Immature natural killer cell (primary cell): Measurements from ENCODE around the gene IGFBP4. TPM values are rescaled to one million over a fixed set of nuclear protein-coding genes. Genes with fewer than 3 reads are reported as not detected.

Experiments
- DNase-seq, 3 donors: peaks; one replicate each; pipeline ENCODE4 v3.0.0; 2022; ENCODE audit warnings: mixed read lengths in 1 of 3
- H3K27ac Mint-ChIP-seq, 6 donors: one replicate each; pipeline ENCODE4 v1.8.0; 2020; ENCODE audit warnings: mixed read lengths in 6 of 6, mild to moderate bottlenecking in 5 of 6, inconsistent platforms in 4 of 6, moderate library complexity in 3 of 6
- H3K27me3 Mint-ChIP-seq, 3 donors: one replicate each; pipeline ENCODE4 v1.8.0; 2020 to 2021; ENCODE audit warnings: low read depth in 3 of 3, mild to moderate bottlenecking in 3 of 3, mixed read lengths in 3 of 3, moderate library complexity in 3 of 3, inconsistent platforms in 1 of 3
- H3K36me3 Mint-ChIP-seq, 3 donors: one replicate each; pipeline ENCODE4 v1.8.0; 2020; ENCODE audit warnings: mixed read lengths in 3 of 3, inconsistent platforms in 2 of 3, mild to moderate bottlenecking in 2 of 3
- H3K4me1 Mint-ChIP-seq, 2 donors: one replicate each; pipeline ENCODE4 v1.8.0; 2020; ENCODE audit warnings: inconsistent platforms in 2 of 2, mild to moderate bottlenecking in 2 of 2, mixed read lengths in 2 of 2, moderate library complexity in 1 of 2
- H3K4me3 Mint-ChIP-seq, 5 donors: one replicate each; pipeline ENCODE4 v1.8.0; 2020; ENCODE audit warnings: mild to moderate bottlenecking in 5 of 5, mixed read lengths in 5 of 5, inconsistent platforms in 3 of 5, moderate library complexity in 3 of 5
- H3K9me3 Mint-ChIP-seq, 6 donors: one replicate each; pipeline ENCODE4 v1.8.0; 2020; ENCODE audit warnings: mild to moderate bottlenecking in 6 of 6, mixed read lengths in 6 of 6, inconsistent platforms in 4 of 6, moderate library complexity in 3 of 6
- polyA plus RNA-seq, 3 donors: library from polyadenylated mRNA; unstranded; fragments of 300-500 nt; fragmentation: Illumina TruSeq; gene quantifications; one replicate each; pipeline ENCODE4 v1.2.3, GENCODE V29; 2021

IGFBP4 gene
- polyA plus RNA-seq, 3 donors from 2014 or later: 22.3 to 41.7 (median 36.2) TPM

DNA sequence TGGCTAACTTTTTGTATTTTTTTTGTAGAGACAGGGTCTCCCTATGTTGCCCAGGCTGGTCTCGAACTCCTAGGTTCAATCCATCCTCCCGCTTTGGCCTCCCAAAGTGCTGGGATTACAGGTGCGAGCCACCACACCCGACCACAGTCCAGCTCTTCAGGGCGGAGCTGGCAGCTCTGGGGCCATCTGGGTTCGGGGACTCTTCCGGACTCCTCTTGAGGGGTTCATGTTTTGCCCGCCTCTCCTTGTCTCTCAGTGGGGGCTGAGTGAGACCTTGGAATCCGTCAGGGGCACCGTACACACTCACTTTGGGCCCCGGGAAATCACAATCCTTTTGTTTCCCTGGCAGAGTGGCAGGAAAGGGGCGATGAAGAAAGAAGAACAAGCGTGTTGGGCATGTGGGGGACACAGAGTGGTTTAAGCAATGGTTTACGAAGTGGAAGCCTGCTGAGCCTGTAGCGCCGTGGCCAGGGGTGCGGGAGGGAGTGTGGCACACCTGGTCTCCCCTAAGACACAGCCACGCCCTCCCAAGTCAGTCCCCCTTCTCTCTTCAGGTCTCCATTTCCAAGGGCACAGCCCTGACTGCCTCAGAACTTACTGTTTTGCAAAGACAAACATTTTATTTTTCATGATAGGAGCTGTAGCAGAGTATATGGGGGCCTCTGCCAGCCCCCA is 32.1 kb downstream of the IGFBP4 start:
- Mint-ChIP-seq H3K4me1 (peaks cover 24% of the 10 kb centered on the region in 2 donors), H3K4me3 (no peak overlapping the region), H3K9me3 (no peaks in the 10 kb centered on the region), H3K27ac (peak overlapping the region in 1 of 6 donors; percentile 73), H3K27me3 (peaks cover 3 to 12% (median 6%) of the 10 kb centered on the region in 3 donors), H3K36me3 (no peaks in the 10 kb centered on the region)
- DNase-seq: no peak

DNA sequence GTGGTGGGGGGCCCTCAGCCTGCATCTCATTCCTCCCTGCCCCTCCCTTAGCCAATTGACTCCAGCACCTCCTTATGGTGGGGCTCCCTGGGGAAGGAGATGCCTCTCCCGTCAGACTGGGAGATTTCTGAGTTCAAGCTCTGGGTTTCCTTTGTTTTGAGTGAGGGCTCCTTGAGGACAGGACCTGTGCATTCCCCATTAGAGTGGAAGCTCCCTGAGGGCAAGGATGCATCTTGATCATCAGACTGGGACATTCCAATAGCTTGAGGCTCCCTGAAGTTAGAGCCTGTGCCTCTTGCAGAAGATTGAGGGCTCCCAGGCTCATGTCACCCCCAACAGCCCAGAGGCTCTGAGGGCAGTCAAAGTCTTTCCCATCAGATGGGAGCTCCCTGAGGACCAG is 34.5 kb downstream of the IGFBP4 start:
- Mint-ChIP-seq H3K36me3 (no peaks in the 10 kb centered on the region), H3K4me3 (no peak overlapping the region), H3K27ac (peak overlapping the region in 1 of 6 donors; percentile 20), H3K4me1 (peaks cover 48% of the 10 kb centered on the region in 2 donors), H3K27me3 (peaks cover 6 to 16% (median 10%) of the 10 kb centered on the region in 3 donors), H3K9me3 (no peaks in the 10 kb centered on the region)
- no peak for DNase-seq

DNA sequence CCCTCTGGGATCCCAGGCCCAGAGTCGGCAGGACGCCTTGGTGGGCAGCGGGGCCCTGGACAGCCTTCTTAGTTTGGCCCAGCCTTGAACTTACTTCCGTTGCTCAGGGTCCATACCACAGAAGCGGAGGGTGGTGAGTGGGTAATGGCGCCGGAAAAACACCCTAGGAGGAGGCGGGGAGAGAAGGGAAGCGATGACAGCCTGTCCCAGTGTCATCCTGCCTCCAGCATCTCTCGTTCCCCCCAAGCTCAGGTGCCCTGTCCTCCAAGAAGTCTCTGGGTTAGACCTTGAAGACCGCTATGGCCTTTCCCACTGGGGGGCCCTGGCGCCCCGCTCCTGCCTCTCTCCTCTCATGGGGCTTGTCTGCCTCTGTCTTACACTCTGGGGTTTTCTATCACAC is 35.2 kb downstream of the IGFBP4 start:
- Mint-ChIP-seq H3K9me3 (no peaks in the 10 kb centered on the region), H3K27ac (peak overlapping the region in 4 of 6 donors; percentile 35 to 92 (median 76)), H3K4me3 (peak overlapping the region in 1 of 5 donors; percentile 22), H3K4me1 (peaks cover 50 to 52% of the 10 kb centered on the region in 2 donors), H3K27me3 (peaks cover 6 to 16% (median 10%) of the 10 kb centered on the region in 3 donors), H3K36me3 (no peaks in the 10 kb centered on the region)
- DNase-seq: no peak

GRCh38 chr17:40479754-40480480 is 36.7 kb downstream of the IGFBP4 start:
- peak overlapping the region; percentile 86 to 97 (median 94) for H3K27ac Mint-ChIP-seq
- H3K27me3 Mint-ChIP-seq: peaks cover 6 to 16% (median 10%) of the 10 kb centered on the region in 3 donors
- H3K4me1 Mint-ChIP-seq: peaks cover 54 to 57% of the 10 kb centered on the region in 2 donors
- H3K36me3 Mint-ChIP-seq: no peaks in the 10 kb centered on the region
- H3K9me3 Mint-ChIP-seq: no peaks in the 10 kb centered on the region
- peak overlapping the region; percentile 26 to 81 (median 71) for H3K4me3 Mint-ChIP-seq
- no peak for DNase-seq

DNA sequence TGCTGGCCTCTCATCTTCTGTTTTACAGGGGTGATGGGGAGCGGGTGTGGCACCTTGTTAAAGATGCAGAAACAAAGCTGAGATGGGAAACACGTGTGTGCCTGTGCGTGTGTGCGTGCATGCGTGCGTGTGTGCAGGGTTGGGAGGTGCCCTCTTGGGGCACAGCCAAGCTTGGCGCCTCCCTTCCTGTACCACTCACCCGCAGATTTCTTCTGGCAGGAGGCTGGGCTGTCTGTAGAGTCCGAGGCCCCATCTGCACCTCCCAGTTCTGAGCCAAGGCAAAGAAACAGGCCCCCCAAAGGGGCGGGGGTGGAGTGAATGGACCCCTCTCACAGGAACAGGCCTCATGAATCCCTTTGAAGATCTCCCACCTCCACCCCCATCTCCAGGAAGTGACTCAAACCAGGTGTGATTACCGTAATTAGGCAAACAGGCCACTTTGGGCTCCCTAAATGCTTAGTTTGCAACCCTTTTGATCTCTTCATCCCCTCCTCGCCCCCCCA is 37.3 kb downstream of the IGFBP4 start:
- peak; percentile 82 to 88 (median 87) for DNase-seq
- H3K4me1 Mint-ChIP-seq: peaks cover 54 to 57% of the 10 kb centered on the region in 2 donors
- no peaks in the 10 kb centered on the region for H3K9me3 Mint-ChIP-seq
- peak overlapping the region; percentile 86 to 97 (median 94) for H3K27ac Mint-ChIP-seq
- peak overlapping the region; percentile 69 to 81 (median 73) for H3K4me3 Mint-ChIP-seq
- no peaks in the 10 kb centered on the region for H3K36me3 Mint-ChIP-seq
- peaks cover 6 to 14% (median 10%) of the 10 kb centered on the region in 3 donors for H3K27me3 Mint-ChIP-seq

DNA sequence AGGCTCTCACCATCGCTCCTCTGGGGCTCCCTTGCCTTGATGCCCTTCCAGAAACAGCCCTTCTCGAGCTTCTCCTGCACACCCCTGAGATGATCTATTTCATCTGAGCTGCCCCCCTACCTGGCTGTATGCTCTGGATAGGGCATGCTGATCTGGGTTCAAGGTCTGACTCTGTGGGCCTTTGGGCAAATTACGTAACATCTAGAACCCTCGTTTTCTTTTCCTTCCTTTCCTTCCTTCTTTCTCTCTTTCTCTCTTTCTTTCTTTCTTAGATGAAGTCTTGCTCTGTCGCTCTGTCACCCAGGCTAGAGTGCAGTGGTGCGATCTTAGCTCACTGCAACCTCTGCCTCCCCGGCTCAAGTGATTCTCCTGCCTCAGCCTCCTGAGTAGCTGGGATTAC is 37.9 kb downstream of the IGFBP4 start:
- peak overlapping the region; percentile 86 to 97 (median 94) for H3K27ac Mint-ChIP-seq
- no peaks in the 10 kb centered on the region for H3K36me3 Mint-ChIP-seq
- DNase-seq: no peak
- H3K4me1 Mint-ChIP-seq: peaks cover 52% of the 10 kb centered on the region in 2 donors
- no peaks in the 10 kb centered on the region for H3K9me3 Mint-ChIP-seq
- H3K4me3 Mint-ChIP-seq: peak overlapping the region; percentile 69 to 81 (median 73)
- H3K27me3 Mint-ChIP-seq: peaks cover 6 to 14% (median 9%) of the 10 kb centered on the region in 3 donors

DNA sequence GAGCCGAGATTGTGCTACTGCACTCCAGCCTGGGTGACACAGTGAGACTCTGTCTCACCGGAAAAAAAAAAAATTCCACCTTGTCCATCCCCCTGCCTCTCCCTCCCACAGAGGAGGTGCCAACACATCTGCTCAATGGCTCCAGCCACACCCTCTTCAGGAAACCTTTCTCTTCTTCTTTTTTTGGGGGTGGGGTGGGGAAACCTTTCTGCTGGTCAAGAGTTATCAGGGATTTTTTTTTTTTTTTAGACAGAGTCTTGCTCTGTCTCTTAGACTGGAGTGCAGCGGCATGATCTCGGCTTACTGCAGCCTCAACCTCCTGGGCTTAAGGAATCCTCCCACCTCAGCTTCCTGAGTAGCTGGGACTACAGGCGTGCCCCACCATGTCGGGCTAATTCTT is 39.5 kb downstream of the IGFBP4 start:
- no peak for DNase-seq
- H3K4me1 Mint-ChIP-seq: peaks cover 47 to 49% of the 10 kb centered on the region in 2 donors
- H3K4me3 Mint-ChIP-seq: peak overlapping the region in 2 of 5 donors; percentile 18 to 38
- H3K9me3 Mint-ChIP-seq: no peaks in the 10 kb centered on the region
- peaks cover 6 to 11% (median 8%) of the 10 kb centered on the region in 3 donors for H3K27me3 Mint-ChIP-seq
- H3K36me3 Mint-ChIP-seq: no peaks in the 10 kb centered on the region
- H3K27ac Mint-ChIP-seq: peak overlapping the region; percentile 13 to 97 (median 89)

DNA sequence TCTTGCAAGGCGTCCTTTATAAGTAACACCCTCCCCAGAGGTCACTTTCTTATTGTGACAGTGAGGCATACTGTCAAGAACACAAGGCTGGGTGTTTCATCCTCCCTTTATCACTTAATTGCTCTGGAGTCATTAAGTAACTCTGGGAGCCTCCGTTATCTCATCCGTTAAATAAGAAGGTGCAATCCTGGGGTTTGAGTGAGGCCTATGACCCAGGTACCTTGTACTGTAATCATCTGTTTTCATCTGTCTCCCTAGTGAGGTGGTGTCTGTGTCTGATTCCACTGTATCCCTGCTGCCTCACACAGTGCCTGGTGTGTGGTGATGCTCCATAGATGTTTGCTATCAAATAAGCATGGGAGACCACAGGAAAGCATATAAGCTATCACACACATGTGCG is 40.4 kb downstream of the IGFBP4 start:
- H3K27ac Mint-ChIP-seq: peak overlapping the region; percentile 34 to 92 (median 87)
- DNase-seq: no peak
- no peaks in the 10 kb centered on the region for H3K9me3 Mint-ChIP-seq

DNA sequence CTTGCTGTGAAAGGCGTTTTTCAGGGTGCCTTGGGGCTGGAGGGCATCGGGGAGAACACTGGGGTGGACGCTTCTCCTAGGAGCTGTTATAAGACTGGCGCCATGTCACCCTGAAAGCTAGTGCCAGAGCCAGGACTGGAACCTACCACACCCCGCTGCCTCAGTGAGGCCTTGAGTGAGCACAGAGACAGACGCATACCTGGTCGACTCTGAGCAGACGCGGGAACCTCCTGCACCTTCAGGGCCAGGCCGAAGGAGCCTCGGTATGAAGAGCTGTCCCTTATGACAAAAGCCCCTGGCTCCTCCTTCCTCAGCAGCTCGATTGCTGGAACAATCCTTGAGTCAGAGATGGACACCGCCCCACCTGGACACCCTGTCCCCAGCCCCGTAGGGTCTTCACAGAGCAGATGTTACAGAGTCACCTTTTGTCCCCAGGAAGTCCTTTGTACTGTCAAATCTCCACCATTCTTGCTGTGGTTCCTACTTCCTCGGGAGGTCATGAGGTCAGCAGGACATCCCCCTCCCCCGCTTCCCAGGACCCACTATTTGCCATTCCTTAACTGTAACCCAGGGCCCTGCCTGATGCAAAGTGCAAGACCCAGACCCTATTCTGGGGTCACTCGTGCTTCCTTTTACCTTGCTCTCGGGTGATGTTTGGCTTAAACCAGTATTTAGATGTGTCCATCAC is 41.2 kb downstream of the IGFBP4 start:
- Mint-ChIP-seq H3K36me3 (no peaks in the 10 kb centered on the region), H3K27me3 (peaks cover 6 to 9% (median 8%) of the 10 kb centered on the region in 3 donors), H3K27ac (peak overlapping the region in 5 of 6 donors; percentile 2 to 92 (median 88)), H3K4me3 (no peak overlapping the region), H3K9me3 (no peaks in the 10 kb centered on the region), H3K4me1 (peaks cover 54 to 55% of the 10 kb centered on the region in 2 donors)
- no peak for DNase-seq

More for the DNA sequence above, 40.4 kb downstream of the IGFBP4 start:
- Mint-ChIP-seq H3K4me3 (peak overlapping the region in 1 of 5 donors; percentile 31), H3K4me1 (peaks cover 50 to 52% of the 10 kb centered on the region in 2 donors), H3K27me3 (peaks cover 6 to 11% (median 8%) of the 10 kb centered on the region in 3 donors), H3K36me3 (no peaks in the 10 kb centered on the region)

DNA sequence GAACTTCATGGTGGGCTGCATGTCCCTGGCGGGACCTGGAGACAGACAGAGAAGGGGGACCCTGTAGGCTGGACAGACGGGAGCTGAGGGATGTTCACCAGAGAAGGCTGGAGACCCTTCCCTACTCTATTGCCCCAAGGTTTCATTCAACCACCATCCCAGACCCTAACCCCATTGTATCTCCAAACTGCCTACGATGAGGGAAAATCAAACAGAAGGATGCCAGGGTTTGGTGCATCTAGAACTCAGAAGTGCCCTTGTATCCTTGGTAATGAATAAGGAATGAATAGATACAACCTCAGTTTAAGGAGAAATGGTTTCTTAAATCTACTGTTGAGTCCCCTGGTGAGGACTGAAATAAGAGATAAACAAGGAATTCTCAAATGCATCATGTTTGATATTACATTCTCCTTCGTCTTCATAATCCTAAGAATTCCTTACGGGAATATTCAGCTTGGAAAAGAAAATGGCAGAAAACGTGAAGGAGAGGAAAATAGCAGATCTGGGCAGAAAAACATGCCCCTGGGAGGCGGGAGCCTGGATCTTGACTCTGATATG is 41.8 kb downstream of the IGFBP4 start:
- Mint-ChIP-seq H3K27ac (peak overlapping the region in 5 of 6 donors; percentile 2 to 88 (median 38)), H3K9me3 (no peaks in the 10 kb centered on the region), H3K4me1 (peaks cover 53 to 55% of the 10 kb centered on the region in 2 donors), H3K4me3 (no peak overlapping the region), H3K27me3 (peaks cover 6 to 9% (median 8%) of the 10 kb centered on the region in 3 donors), H3K36me3 (no peaks in the 10 kb centered on the region)
- no peak for DNase-seq

DNA sequence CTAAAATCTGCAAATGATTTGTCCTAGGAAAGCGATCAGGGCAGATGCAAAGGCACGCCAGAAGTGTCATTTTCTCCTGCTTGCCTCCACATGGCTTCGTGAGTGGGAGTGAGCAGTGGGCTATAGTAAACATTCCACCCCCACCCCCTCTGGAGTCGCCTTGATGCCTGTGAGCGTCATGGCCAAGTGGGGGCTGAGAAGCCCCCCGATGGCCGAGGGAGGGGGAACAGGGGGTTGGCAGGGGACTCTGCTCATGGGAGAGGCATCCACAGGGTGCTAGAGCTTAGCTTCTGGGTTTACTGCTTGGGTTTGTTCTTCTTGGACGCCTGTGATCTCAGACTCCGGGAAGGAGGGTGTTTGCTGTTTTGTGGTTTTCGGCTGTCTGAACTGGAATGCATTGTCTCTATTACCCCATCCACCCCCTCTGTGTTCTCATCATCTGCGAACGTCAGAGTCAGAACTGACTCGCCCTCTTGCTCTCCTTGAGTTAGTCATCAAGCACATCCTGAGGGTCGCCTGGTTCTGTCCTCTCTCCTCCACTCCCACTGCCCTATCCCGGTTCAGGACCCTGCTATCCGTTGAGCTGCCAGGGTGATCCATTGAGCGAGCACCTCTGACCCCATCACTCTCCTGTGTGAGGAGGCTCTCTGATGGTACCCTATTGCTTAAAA is 42.7 kb downstream of the IGFBP4 start:
- Mint-ChIP-seq H3K27me3 (peaks cover 0 to 6% (median 3%) of the 10 kb centered on the region in 3 donors), H3K4me1 (peaks cover 49 to 55% of the 10 kb centered on the region in 2 donors), H3K36me3 (no peaks in the 10 kb centered on the region), H3K4me3 (no peak overlapping the region), H3K27ac (peak overlapping the region in 1 of 6 donors; percentile 30), H3K9me3 (no peaks in the 10 kb centered on the region)
- no peak for DNase-seq

- Mint-ChIP-seq H3K27me3 (peaks cover 0 to 5% (median 3%) of the 10 kb centered on the region in 3 donors), H3K36me3 (no peaks in the 10 kb centered on the region), H3K9me3 (no peaks in the 10 kb centered on the region), H3K4me3 (no peak overlapping the region), H3K4me1 (peaks cover 43 to 50% of the 10 kb centered on the region in 2 donors), H3K27ac (peak overlapping the region in 3 of 6 donors; percentile 31 to 82 (median 71))
- no peak for DNase-seq
Observed at GRCh38 chr17:40486522-40487370, 43.5 kb downstream of the IGFBP4 start.
